Psoas muscle (tissue), 8 donors: Measurements from ENCODE around the gene FAS. TPM values are rescaled to one million over a fixed set of nuclear protein-coding genes. Genes with fewer than 3 reads are reported as not detected.

Experiments
- ATAC-seq, 4 donors: fragments of 200-7000 bp; cut with Tn5 transposase; one replicate each; pipeline ENCODE4 v1.9.1; 2020; ENCODE audit warnings: moderate library complexity in 3 of 4, mild to moderate bottlenecking in 2 of 4
- DNase-seq, 2 donors: peaks; one replicate each; pipeline ENCODE4 v3.0.0-alpha.2; 2020
- H3K27ac ChIP-seq: fragments of 200-600 bp; one replicate; pipeline ENCODE4 v1.8.0; 2022
- H3K27me3 ChIP-seq, 3 donors: fragments of 200-600 bp in 1 of 3; one replicate each; pipeline versions ENCODE4 v1.6.1 to v1.8.0; 2013 to 2022; ENCODE audit warnings: low read length in 2 of 3, mild to moderate bottlenecking in 2 of 3, moderate library complexity in 1 of 3; ENCODE audit not compliant: insufficient read depth in 3 of 3
- H3K36me3 ChIP-seq, 2 donors: fragments of 200-600 bp in 1 of 2; one replicate each; pipeline versions ENCODE4 v1.6.1 to v1.8.0; 2013 to 2022; ENCODE audit warnings: low read depth in 1 of 2, mild to moderate bottlenecking in 1 of 2, moderate library complexity in 1 of 2; ENCODE audit not compliant: insufficient read depth in 1 of 2
- H3K4me1 ChIP-seq: fragments of 200-600 bp; one replicate; pipeline ENCODE4 v1.8.0; 2022
- H3K4me3 ChIP-seq: fragments of 200-600 bp; one replicate; pipeline ENCODE4 v1.8.0; 2022; ENCODE audit warnings: mild to moderate bottlenecking
- H3K9me3 ChIP-seq: fragments of 200-600 bp; one replicate; pipeline ENCODE4 v1.8.0; 2022
- CTCF ChIP-seq: fragments of 200-600 bp; IDR thresholded peaks from one replicate; pipeline ENCODE4 v1.8.0; 2022; ENCODE audit warnings: antibody characterized with exemption
- WGBS, 3 donors: extraction: QIAGEN DNeasy Blood & Tissue Kit; methylation state at CpG; one replicate each; pipeline versions ENCODE4 v1.1.6 to v1.1.7; 2013; 5-methylcytosine and 5-hydroxymethylcytosine counted together
- intact Hi-C, 2 donors: fragments of 100-400 bp; cut with DNase I; formaldehyde crosslinking; loops; one replicate each; pipeline versions ENCODE4 v1.11.0 to v1.14.2; 2022
- polyA plus RNA-seq, 3 donors: library from polyadenylated mRNA; stranded (reverse); fragments of 200-250 nt; gene quantifications; one replicate each; pipeline ENCODE4 v1.2.3, GENCODE V29; 2013
- total RNA-seq, 4 donors: library from RNA; stranded (reverse); fragmentation: NEBNext Ultra II Directional in 2 of 4; extraction: Animal tissue kit (Norgen Biotek cat#: 25700) in 2 of 4; gene quantifications; one replicate each; pipeline versions ENCODE4 v1.2.1 to v1.2.4, GENCODE V29; 2021 to 2023
- donor health status: healthy with polysubstance abuse.
- donor health status: DM: no; HTN: no; CAD: no; lungs with moderate emphysema.
- donor health status: Bipolar disorder and iron deficiency.
- donor health status: healthy.
- donor health status: DM: yes; HTN: yes; CAD: no.
- donor health status: DM: no; HTN: no; CAD: no.
- donor health status: DM: no; HTN: no; CAD: no.
- donor health status: DM: yes; HTN: yes; CAD: no.

The FAS gene
- total and polyA plus RNA-seq, 7 donors = 1.1 to 3.8 (median 1.6) TPM

DNA sequence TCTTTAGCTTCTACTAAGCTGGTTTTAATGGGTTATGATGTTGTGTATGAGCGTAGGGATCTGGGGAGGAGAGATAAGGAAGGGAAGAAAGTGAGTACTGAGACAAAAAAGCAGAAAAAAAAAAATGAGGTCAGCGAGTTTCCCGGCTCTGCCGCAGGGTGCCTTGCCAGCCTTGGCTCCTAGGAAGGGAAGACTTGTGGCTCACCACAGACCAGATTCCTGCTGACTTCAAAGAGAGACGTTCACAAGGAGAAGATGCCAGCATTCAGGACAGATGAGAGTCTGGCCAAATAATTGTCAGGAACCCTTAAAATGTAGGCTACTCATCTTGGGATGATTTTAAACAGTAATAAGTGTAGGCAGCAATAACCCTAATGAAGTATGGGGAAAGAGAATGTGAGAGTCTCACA is 11.4 kb upstream of the FAS start:
- 15 to 24% (median 23%) methylated on average over 5 of the region's 5 CpGs for WGBS, 3 donors
- Histone ChIP-seq H3K4me3 (no peak overlapping the region), H3K36me3 (no peaks in the 10 kb centered on the region), H3K27me3 (no peaks in the 10 kb centered on the region), H3K9me3 (no peaks in the 10 kb centered on the region), H3K4me1 (peaks cover 3% of the 10 kb centered on the region), H3K27ac (peak overlapping the region; percentile 23)
- DNase-seq (peak; percentile 56 to 61), ATAC-seq (peak; percentile 41 to 82 (median 71))
- intact Hi-C loops = no loop called here
- no peak for TF ChIP-seq CTCF

- 49 to 67% (median 49%) methylated on average over 4 of the region's 4 CpGs for WGBS, 3 donors
- TF ChIP-seq CTCF = no peak
Measured at GRCh38 chr10:88979603-88980002, 11.0 kb upstream of the FAS start.

GRCh38 chr10:88980247-88980646 is 10.4 kb upstream of the FAS start:
- no peaks in the 10 kb centered on the region for H3K9me3 ChIP-seq
- TF ChIP-seq CTCF = no peak
- 50 to 56% (median 56%) methylated on average over 4 of the region's 4 CpGs for WGBS, 3 donors
- peaks cover 3% of the 10 kb centered on the region for H3K4me1 ChIP-seq
- no peak for ATAC-seq
- no peaks in the 10 kb centered on the region for H3K27me3 ChIP-seq
- intact Hi-C loops = no loop called here
- H3K36me3 ChIP-seq = no peaks in the 10 kb centered on the region
- H3K27ac ChIP-seq = peak overlapping the region; percentile 38
- no peak overlapping the region for H3K4me3 ChIP-seq
- no peak for DNase-seq

More at GRCh38 chr10:88979603-88980002, 11.0 kb upstream of the FAS start:
- Histone ChIP-seq H3K9me3 (no peaks in the 10 kb centered on the region), H3K27ac (peak overlapping the region; percentile 23), H3K4me3 (no peak overlapping the region), H3K4me1 (peaks cover 3% of the 10 kb centered on the region), H3K27me3 (no peaks in the 10 kb centered on the region), H3K36me3 (no peaks in the 10 kb centered on the region)
- DNase-seq (no peak), ATAC-seq (no peak)
- intact Hi-C loops = no loop called here

- WGBS, 3 donors = 49 to 87% (median 74%) methylated on average over 4 of the region's 4 CpGs
- TF ChIP-seq CTCF = no peak
- Histone ChIP-seq H3K4me3 (no peak overlapping the region), H3K27ac (peak overlapping the region; percentile 14), H3K9me3 (no peaks in the 10 kb centered on the region), H3K27me3 (no peaks in the 10 kb centered on the region), H3K36me3 (no peaks in the 10 kb centered on the region), H3K4me1 (peaks cover 3% of the 10 kb centered on the region)
- intact Hi-C loops = no loop called here
- ATAC-seq = no peak
- DNase-seq = no peak
Measured at GRCh38 chr10:88980800-88981199, 9.8 kb upstream of the FAS start.

GRCh38 chr10:88981435-88981834 is 9.2 kb upstream of the FAS start:
- intact Hi-C loops = no loop called here
- Histone ChIP-seq H3K36me3 (no peaks in the 10 kb centered on the region), H3K9me3 (no peaks in the 10 kb centered on the region), H3K27me3 (no peaks in the 10 kb centered on the region), H3K4me3 (no peak overlapping the region), H3K4me1 (peaks cover 3% of the 10 kb centered on the region), H3K27ac (peak overlapping the region; percentile 14)
- no peak for TF ChIP-seq CTCF
- WGBS, 3 donors = 41 to 52% (median 46%) methylated on average over 5 of the region's 5 CpGs
- DNase-seq = no peak
- peak in 2 of 4 donors; percentile 44 to 49 for ATAC-seq
